Measurements from ENCODE around the gene CCDC88A. TPM values are rescaled to one million over a fixed set of nuclear protein-coding genes. Genes with fewer than 3 reads are reported as not detected.
"Not testable (repeated sequence)": the region's sequence is repeated elsewhere in the genome, so short reads cannot be mapped to it uniquely, and the experiment has no call there.

The CCDC88A gene
- total RNA-seq, 1 donor from 2014 or later, result 59.8 TPM

DNA sequence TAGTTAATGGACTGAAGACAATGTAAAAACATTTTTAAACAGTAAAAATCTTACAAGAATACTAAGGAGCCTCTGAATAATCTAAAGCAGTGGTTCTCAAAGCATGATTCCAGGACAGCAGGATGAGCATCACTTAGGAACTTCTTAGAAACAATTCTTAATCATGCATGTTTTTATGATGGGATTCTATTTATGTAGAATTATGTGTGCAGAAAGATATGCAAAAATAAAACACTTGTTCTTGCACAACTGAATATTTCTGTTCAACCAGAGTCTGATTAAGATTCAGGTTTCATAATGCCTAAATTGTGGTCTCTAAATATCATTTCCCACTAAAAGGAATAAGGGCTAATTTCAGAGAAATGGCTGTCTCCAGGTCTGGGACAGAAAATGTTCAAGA, 81.4 kb downstream of the CCDC88A start:
- DNase-seq (ENCODE audit: low spot score), result no peak
- ATAC-seq, result no peak

DNA sequence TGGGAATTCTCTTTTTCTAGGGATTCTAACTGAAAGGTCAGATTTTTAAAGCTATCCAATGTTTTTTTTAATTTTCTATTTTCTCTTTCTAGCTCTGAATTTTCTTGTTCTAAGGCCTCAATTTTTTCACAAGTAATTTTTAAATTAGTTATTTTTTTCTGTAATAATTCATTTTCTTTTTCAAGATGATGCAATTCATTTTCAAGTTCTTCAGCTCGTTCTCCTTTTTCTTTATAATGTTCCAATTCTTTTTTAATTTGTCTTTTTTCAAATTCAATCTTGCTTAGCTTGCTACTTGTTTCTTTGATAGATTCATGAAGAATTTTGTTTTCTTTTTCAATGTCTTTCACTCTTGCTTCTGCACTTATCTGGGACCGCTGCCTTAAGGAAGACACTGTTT, 84.9 kb downstream of the CCDC88A start:
- no peak for DNase-seq (ENCODE audit: low spot score)
- intact Hi-C loops (cut with DNase I), result no loop called here
- ATAC-seq, result no peak

More for the DNA sequence above, 81.4 kb downstream of the CCDC88A start:
- intact Hi-C loops (cut with DNase I), result no loop called here

DNA sequence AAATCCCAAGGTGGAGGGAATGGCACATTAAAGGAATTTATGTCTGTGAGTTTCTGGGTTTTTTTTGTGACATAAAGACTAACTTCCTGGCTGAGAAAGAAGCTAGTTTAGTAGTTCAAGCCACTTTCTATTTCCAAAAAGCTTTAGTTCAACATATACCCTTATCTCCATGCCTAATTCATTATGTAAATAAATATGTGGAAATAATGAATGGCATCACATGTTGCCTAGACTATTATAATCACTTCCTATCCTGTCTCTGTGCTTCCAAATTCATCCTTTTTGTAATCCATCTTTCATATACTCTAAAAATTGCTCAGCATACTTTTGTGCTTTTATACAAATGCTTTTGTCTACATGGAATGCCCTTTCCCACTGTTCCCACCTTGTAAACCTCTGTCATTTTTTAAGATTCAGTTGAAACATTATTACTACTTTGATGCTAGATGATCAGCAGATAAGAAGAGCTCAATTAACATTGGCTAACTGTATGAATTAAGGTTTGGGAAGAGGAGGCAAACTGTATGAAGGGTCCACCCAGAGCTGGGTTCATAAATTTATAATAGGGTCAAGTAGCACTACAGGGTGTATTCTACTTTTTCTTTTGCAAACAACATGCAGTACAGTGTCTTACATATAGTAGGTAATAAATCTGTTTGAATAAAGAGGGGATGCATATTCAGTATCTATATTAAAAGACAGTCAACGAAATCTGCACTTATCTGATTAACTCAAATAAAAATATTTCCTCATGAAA, 88.9 kb downstream of the CCDC88A start:
- ATAC-seq, result no peak
- intact Hi-C loops (cut with DNase I), result no loop called here
- no peak for DNase-seq (ENCODE audit: low spot score)

- intact Hi-C loops (cut with DNase I), result no loop called here
- no peak for ATAC-seq
Observed at GRCh38 chr2:55327470-55328230, 92.0 kb downstream of the CCDC88A start.

GRCh38 chr2:55314985-55315384, 104.7 kb downstream of the CCDC88A start:
- DNase-seq (ENCODE audit: low spot score) (no peak), ATAC-seq (no peak)
- intact Hi-C loops (cut with DNase I), result no loop called here

More at GRCh38 chr2:55327470-55328230, 92.0 kb downstream of the CCDC88A start:
- no peak for DNase-seq (ENCODE audit: low spot score)

DNA sequence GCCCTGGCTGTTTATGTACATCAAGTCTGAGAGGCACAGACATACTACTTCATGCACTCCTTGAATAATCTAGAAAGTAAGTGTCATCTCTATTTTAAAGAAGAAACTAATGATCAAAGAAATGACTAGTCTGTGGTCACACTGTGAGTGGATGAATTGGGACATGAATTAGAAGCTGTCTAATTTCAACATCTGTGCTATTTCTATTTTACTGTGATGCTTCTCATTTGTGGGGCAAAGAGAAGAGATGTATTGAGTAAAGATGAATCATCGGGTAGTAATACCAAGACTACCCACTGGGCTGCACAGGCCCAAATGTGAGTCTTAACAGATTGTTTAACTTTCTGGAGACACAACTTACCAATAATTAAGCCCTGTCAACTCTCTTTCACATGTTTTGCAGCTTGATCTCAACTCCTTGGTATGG, 108.2 kb downstream of the CCDC88A start:
- no peak for DNase-seq (ENCODE audit: low spot score)
- intact Hi-C loops (cut with DNase I), result no loop called here
- ATAC-seq, result no peak

GRCh38 chr2:55309446-55309845, 110.2 kb downstream of the CCDC88A start:
- ATAC-seq (no peak), DNase-seq (ENCODE audit: low spot score) (no peak)
- intact Hi-C loops (cut with DNase I), result no loop called here

- no peak for DNase-seq (ENCODE audit: low spot score)
- ATAC-seq, result no peak
- intact Hi-C loops (cut with DNase I), result no loop called here
Observed at GRCh38 chr2:55302241-55302640, 117.4 kb downstream of the CCDC88A start.

DNA sequence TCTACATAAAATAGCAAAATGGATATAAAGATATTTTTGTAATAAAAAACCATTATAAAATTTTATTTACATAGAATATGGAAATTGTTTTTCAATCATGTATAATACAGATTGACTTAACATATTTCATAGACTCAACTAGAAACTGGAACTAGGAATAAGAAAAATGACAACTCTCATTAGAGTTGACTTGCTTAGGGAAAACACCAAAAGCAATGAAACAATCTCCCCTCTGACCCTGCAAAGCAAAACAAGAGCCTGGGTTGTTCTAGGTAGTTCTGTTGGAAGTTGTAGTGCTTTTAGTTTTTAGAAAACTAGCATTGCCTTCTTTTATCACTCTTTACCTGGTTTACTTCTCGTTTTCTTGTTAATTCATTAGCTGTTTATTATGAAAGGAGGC, 118.4 kb downstream of the CCDC88A start:
- DNase-seq (ENCODE audit: low spot score) (no peak), ATAC-seq (no peak)
- intact Hi-C loops (cut with DNase I), result no loop called here

GRCh38 chr2:55296393-55296792, 123.3 kb downstream of the CCDC88A start:
- DNase-seq (ENCODE audit: low spot score), result no peak
- no peak for ATAC-seq
- intact Hi-C loops (cut with DNase I), result no loop called here

- DNase-seq (ENCODE audit: low spot score), result no peak
- intact Hi-C loops (cut with DNase I), result no loop called here
- no peak for ATAC-seq
Observed at GRCh38 chr2:55283083-55283482, 136.6 kb downstream of the CCDC88A start.

- DNase-seq (ENCODE audit: low spot score) (peak; percentile 93), ATAC-seq (peak; percentile 99)
- intact Hi-C loops (cut with DNase I), result no loop called here
Observed at GRCh38 chr2:55282110-55282917, 137.3 kb downstream of the CCDC88A start.

- ATAC-seq; DNase-seq (ENCODE audit: low spot score); intact Hi-C loops (cut with DNase I): not testable (repeated sequence)
Observed at GRCh38 chr2:55280851-55281546, 138.7 kb downstream of the CCDC88A start.

DNA sequence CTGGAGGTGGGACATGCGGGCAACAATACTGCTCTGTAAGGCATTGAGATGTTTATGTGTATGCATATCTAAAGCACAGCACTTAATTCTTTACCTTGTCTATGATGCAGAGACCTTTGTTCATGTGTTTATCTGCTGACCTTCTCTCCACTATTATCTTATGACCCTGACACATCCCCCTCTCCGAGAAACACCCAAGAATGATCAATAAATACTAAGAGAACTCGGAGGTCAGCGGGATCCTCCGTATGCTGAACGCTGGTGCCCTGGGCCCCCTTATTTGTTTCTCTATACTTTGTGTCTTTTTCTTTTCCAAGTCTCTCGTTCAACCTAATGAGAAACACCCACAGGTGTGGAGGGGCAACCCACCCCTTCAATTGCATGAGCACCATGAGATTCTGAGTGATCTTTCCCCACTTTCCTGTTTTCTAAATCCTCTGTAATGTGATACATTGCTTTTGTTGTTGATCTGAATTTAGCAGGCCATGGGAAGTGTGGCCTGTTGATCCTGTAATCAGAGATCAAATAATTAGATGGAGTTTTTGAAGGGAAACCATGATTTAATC, 139.7 kb downstream of the CCDC88A start:
- ATAC-seq; DNase-seq (ENCODE audit: low spot score); intact Hi-C loops (cut with DNase I): not testable (repeated sequence)

GRCh38 chr2:55279214-55279835, 140.3 kb downstream of the CCDC88A start:
- ATAC-seq; intact Hi-C loops (cut with DNase I); DNase-seq (ENCODE audit: low spot score): not testable (repeated sequence)

DNA sequence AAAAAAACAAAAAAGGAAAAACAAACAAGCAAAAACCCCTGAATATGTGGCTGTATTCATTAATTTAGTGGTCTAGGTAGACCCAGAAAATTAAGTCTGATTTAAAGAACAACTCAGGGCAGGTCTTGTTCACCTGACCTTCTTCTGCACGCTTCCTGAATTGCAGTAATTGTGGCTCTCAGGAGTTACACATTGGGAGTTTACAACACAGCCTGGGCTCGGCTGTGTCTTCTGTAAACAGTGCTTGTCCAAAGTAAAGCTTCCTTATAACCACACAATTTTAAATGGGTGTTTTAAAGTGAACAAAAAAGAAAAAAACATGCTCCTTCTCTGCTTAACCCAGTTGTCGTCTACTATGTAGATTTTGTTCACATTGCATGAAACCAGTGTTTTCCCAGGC, 142.3 kb downstream of the CCDC88A start:
- ATAC-seq (no peak), DNase-seq (ENCODE audit: low spot score) (no peak)
- intact Hi-C loops (cut with DNase I), result no loop called here

DNA sequence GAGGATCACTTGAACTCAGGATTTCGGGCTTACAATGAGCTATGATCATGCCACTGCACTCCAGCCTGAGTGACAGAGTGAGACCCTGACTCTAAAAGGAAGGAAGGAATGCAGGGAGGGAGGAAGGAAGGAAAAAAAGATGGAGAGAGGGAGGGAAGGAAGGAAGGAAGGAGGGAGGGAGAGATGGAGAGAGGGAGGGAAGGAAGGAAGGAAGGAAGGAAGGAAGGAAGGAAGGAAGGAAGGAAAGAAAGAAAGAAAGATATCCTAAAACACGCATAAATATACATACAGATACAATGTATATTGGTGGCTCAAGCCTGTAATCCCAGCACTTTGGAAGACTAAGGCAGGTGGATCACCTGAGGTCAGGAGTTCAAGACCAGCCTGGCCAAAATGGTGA, 145.3 kb downstream of the CCDC88A start:
- ATAC-seq; intact Hi-C loops (cut with DNase I); DNase-seq (ENCODE audit: low spot score): not testable (repeated sequence)

DNA sequence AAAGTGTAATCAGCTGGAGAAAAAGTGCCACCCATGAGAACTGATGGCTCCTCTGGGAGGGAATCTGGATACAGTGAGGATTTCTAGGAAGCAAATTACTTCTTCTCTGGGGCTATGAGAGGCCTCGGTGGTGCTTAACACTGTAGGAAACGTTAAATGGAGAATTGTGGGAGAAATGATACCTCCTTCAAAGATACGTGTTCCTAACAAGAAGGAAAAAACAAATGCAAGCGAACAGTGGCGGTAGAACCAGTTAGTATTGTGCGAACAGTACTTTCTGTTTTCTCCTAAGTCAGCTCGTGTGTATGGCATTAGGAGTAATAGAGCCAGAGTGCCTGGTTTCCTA, 150.0 kb downstream of the CCDC88A start:
- intact Hi-C loops (cut with DNase I), result no loop called here
- ATAC-seq (peak; percentile 21), DNase-seq (ENCODE audit: low spot score) (no peak)

Measured in sciatic nerve (tissue), 2 donors.